CD14-positive monocyte (primary cell): ENCODE data around the gene CRX. TPM values are rescaled to one million over a fixed set of nuclear protein-coding genes. Genes with fewer than 3 reads are reported as not detected.

Experiments
- DNase-seq, 3 donors: peaks; one replicate each; pipeline ENCODE4 v3.0.0-alpha.2; 2011 to 2022
- H2AFZ ChIP-seq: 2 replicates; pipeline ENCODE4 v1.6.0; 2012; ENCODE audit warnings: mild to moderate bottlenecking, low read depth, low read length, inconsistent platforms; ENCODE audit not compliant: insufficient read depth, poor library complexity, severe bottlenecking
- H3K27ac ChIP-seq, 2 donors: 1 replicate in 1 of 2; 2 replicates in 1 of 2; pipeline ENCODE4 v1.5.1; 2012 to 2013; ENCODE audit warnings: low read length in 2 of 2, control low read depth in 1 of 2, inconsistent platforms in 1 of 2, low read depth in 1 of 2, mild to moderate bottlenecking in 1 of 2
- H3K27me3 ChIP-seq, 2 donors: one replicate each; pipeline versions ENCODE4 v1.6.0 to v1.6.1; 2011 to 2013; ENCODE audit warnings: low read length in 2 of 2; ENCODE audit not compliant: control insufficient read depth in 2 of 2, insufficient read depth in 2 of 2
- H3K36me3 ChIP-seq, 2 donors: replicated peaks in 1 of 2; 1 replicate in 1 of 2; 2 replicates in 1 of 2; pipeline versions ENCODE4 v1.5.1 to v1.6.1; 2012 to 2013; ENCODE audit warnings: low read length in 2 of 2, control low read depth in 1 of 2, inconsistent platforms in 1 of 2, mild to moderate bottlenecking in 1 of 2; ENCODE audit not compliant: insufficient read depth in 2 of 2, control insufficient read depth in 1 of 2
- H3K4me1 ChIP-seq, 2 donors: 1 replicate in 1 of 2; 2 replicates in 1 of 2; pipeline versions ENCODE4 v1.5.1 to v1.6.1; 2012 to 2013; ENCODE audit warnings: low read length in 2 of 2, control low read depth in 1 of 2, inconsistent platforms in 1 of 2, mild to moderate bottlenecking in 1 of 2, moderate library complexity in 1 of 2; ENCODE audit not compliant: insufficient read depth in 2 of 2, control insufficient read depth in 1 of 2
- H3K4me2 ChIP-seq: replicated peaks from 2 replicates; pipeline ENCODE3; 2012; ENCODE audit warnings: low read length, moderate library complexity, mild to moderate bottlenecking; ENCODE audit not compliant: poor library complexity, severe bottlenecking; ENCODE audit errors: extremely low read depth
- H3K4me3 ChIP-seq, 3 experiments: fragments of 200-600 bp in 1 of 3; sonication (generic) in 1 of 3; replicated peaks in 1 of 3; 1 replicate in 2 of 3; 2 replicates in 1 of 3; pipeline ENCODE4 v1.5.1; 2011 to 2013; ENCODE audit warnings: low read length in 3 of 3, mild to moderate bottlenecking in 3 of 3, control low read depth in 2 of 3, low read depth in 2 of 3, inconsistent platforms in 1 of 3, moderate library complexity in 1 of 3
- H3K79me2 ChIP-seq: 2 replicates; pipeline ENCODE4 v1.6.0; 2012; ENCODE audit warnings: mild to moderate bottlenecking, control low read depth, inconsistent platforms, low read length, moderate library complexity; ENCODE audit not compliant: insufficient read depth
- H3K9ac ChIP-seq: 2 replicates; pipeline ENCODE4 v1.6.0; 2017; ENCODE audit warnings: low read length, mild to moderate bottlenecking; ENCODE audit not compliant: insufficient read depth, poor library complexity, severe bottlenecking
- H3K9me3 ChIP-seq, 2 donors: replicated peaks in 1 of 2; 1 replicate in 1 of 2; 2 replicates in 1 of 2; pipeline versions ENCODE4 v1.5.1 to v1.6.1; 2012 to 2013; ENCODE audit warnings: low read length in 2 of 2, control low read depth in 1 of 2; ENCODE audit not compliant: control insufficient read depth in 1 of 2, insufficient read depth in 1 of 2
- H4K20me1 ChIP-seq: 2 replicates; pipeline ENCODE4 v1.6.0; 2012; ENCODE audit warnings: mild to moderate bottlenecking, low read length, control low read depth, moderate library complexity; ENCODE audit not compliant: insufficient read depth
- H3K27ac Mint-ChIP-seq, 7 donors: one replicate each; pipeline ENCODE4 v1.8.0; 2020; ENCODE audit warnings: mild to moderate bottlenecking in 7 of 7, mixed read lengths in 7 of 7, moderate library complexity in 6 of 7, inconsistent platforms in 2 of 7
- H3K27me3 Mint-ChIP-seq, 3 donors: one replicate each; pipeline ENCODE4 v1.8.0; 2021 to 2022; ENCODE audit warnings: low read depth in 3 of 3, mild to moderate bottlenecking in 3 of 3, mixed read lengths in 3 of 3, moderate library complexity in 3 of 3, inconsistent platforms in 1 of 3
- H3K36me3 Mint-ChIP-seq, 2 donors: one replicate each; pipeline ENCODE4 v1.8.0; 2020; ENCODE audit warnings: mixed read lengths in 2 of 2, inconsistent platforms in 1 of 2, mild to moderate bottlenecking in 1 of 2
- H3K4me1 Mint-ChIP-seq: one replicate; pipeline ENCODE4 v1.8.0; 2020; ENCODE audit warnings: mild to moderate bottlenecking, mixed read lengths
- H3K4me3 Mint-ChIP-seq, 2 donors: one replicate each; pipeline ENCODE4 v1.8.0; 2020; ENCODE audit warnings: mild to moderate bottlenecking in 2 of 2, mixed read lengths in 2 of 2, moderate library complexity in 1 of 2
- H3K9me3 Mint-ChIP-seq, 7 donors: one replicate each; pipeline ENCODE4 v1.8.0; 2020 to 2022; ENCODE audit warnings: mixed read lengths in 7 of 7, mild to moderate bottlenecking in 6 of 7, moderate library complexity in 6 of 7, inconsistent platforms in 2 of 7
- WGBS: methylation state at CpG from one replicate; pipeline ENCODE4 v1.1.5; 2013; ENCODE audit warnings: missing lambda C conversion rate; ENCODE audit not compliant: insufficient coverage; 5-methylcytosine and 5-hydroxymethylcytosine counted together
- intact Hi-C, 2 donors: fragments of 100-400 bp; cut with micrococcal nuclease; formaldehyde crosslinking; loops; one replicate each; pipeline versions ENCODE4 v1.15.0 to v1.15.1; 2023
- polyA plus RNA-seq, 3 donors: library from polyadenylated mRNA; depleted of rRNA in 1 of 3; unstranded in 2 of 3; stranded (reverse) in 1 of 3; fragments of 300-500 nt in 2 of 3; fragments of >200 nt in 1 of 3; fragmentation: Illumina TruSeq in 2 of 3; gene quantifications; 1 replicate in 2 of 3; 2 replicates in 1 of 3; pipeline ENCODE4 v1.2.3, GENCODE V29; 2012 to 2021
- TF ChIP-seq, protein P1 (sequence below): fragments of 200-600 bp; IDR thresholded peaks from one replicate; pipeline ENCODE4 v1.8.0; 2022; ENCODE audit warnings: antibody characterized with exemption, mild to moderate bottlenecking

CRX gene
- polyA plus RNA-seq, 3 donors = not detected

DNA sequence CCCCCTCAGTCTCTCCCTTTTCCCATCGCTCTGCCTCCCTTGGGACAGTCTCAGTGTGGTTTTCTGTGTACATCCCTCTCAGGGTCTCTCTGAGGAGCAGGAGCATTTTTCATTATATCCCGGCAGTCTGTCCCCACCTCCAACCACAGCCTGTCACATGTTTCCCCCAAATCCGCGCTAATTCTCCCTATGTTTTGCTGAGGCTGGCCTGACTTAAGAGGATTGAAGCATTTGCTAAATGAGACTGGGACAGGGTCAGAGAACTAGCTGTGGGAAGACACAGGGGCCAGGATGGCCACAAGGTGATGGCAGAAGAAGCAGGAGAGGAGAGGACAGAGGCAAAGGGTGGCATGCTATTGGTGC, 22.9 kb upstream of the CRX start:
- Mint-ChIP-seq H3K36me3 (no peaks in the 10 kb centered on the region), H3K4me1 (no peaks in the 10 kb centered on the region), H3K27ac (no peak overlapping the region), H3K9me3 (peaks cover 3 to 16% (median 9%) of the 10 kb centered on the region in 7 donors), H3K27me3 (peaks cover 6 to 11% (median 9%) of the 10 kb centered on the region in 3 donors), H3K4me3 (no peak overlapping the region)
- Histone ChIP-seq H3K9me3 (peaks cover 0 to 15% of the 10 kb centered on the region in 2 donors), H3K27ac (no peak overlapping the region), H3K4me3 (no peak overlapping the region), H2AFZ (no peak overlapping the region), H3K36me3 (no peaks in the 10 kb centered on the region), H3K27me3 (no peaks in the 10 kb centered on the region), H3K79me2 (no peaks in the 10 kb centered on the region), H3K4me1 (no peaks in the 10 kb centered on the region), H3K4me2 (no peak overlapping the region), H4K20me1 (no peaks in the 10 kb centered on the region), H3K9ac (no peak overlapping the region)
- intact Hi-C loops = no loop called here
- WGBS = 100% methylated on average over 1 of the region's 4 CpGs
- DNase-seq = no peak
- TF ChIP-seq, protein P1, sequence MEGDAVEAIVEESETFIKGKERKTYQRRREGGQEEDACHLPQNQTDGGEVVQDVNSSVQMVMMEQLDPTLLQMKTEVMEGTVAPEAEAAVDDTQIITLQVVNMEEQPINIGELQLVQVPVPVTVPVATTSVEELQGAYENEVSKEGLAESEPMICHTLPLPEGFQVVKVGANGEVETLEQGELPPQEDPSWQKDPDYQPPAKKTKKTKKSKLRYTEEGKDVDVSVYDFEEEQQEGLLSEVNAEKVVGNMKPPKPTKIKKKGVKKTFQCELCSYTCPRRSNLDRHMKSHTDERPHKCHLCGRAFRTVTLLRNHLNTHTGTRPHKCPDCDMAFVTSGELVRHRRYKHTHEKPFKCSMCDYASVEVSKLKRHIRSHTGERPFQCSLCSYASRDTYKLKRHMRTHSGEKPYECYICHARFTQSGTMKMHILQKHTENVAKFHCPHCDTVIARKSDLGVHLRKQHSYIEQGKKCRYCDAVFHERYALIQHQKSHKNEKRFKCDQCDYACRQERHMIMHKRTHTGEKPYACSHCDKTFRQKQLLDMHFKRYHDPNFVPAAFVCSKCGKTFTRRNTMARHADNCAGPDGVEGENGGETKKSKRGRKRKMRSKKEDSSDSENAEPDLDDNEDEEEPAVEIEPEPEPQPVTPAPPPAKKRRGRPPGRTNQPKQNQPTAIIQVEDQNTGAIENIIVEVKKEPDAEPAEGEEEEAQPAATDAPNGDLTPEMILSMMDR = no peak

GRCh38 chr19:47801270-47801669, 20.5 kb upstream of the CRX start:
- no peak overlapping the region for H2AFZ ChIP-seq
- Mint-ChIP-seq H3K4me1 (no peaks in the 10 kb centered on the region), H3K27ac (no peak overlapping the region), H3K27me3 (peaks cover 8 to 9% (median 9%) of the 10 kb centered on the region in 3 donors), H3K9me3 (peaks cover 3 to 16% (median 9%) of the 10 kb centered on the region in 7 donors), H3K36me3 (no peaks in the 10 kb centered on the region), H3K4me3 (no peak overlapping the region)
- no peak overlapping the region for H3K27ac ChIP-seq
- no peak for DNase-seq
- H3K4me1 ChIP-seq = no peaks in the 10 kb centered on the region
- WGBS = 100% methylated on average over 2 of the region's 4 CpGs
- no peak overlapping the region for H3K4me2 ChIP-seq
- H3K27me3 ChIP-seq = no peaks in the 10 kb centered on the region
- H3K9ac ChIP-seq = no peak overlapping the region
- peaks cover 0 to 15% of the 10 kb centered on the region in 2 donors for H3K9me3 ChIP-seq
- H3K79me2 ChIP-seq = no peaks in the 10 kb centered on the region
- H3K4me3 ChIP-seq = no peak overlapping the region
- intact Hi-C loops = no loop called here
- no peaks in the 10 kb centered on the region for H4K20me1 ChIP-seq
- no peaks in the 10 kb centered on the region for H3K36me3 ChIP-seq
- TF ChIP-seq, protein P1 = no peak
